HepG2 (cell line): ENCODE data around the gene ZNF581. TPM values are rescaled to one million over a fixed set of nuclear protein-coding genes. Genes with fewer than 3 reads are reported as not detected.

Experiments
- BRF2 ChIP-seq: sonication (generic); formaldehyde crosslinking; IDR thresholded peaks from 2 replicates; pipeline ENCODE4 v1.8.1; 2022; ENCODE audit warnings: mild to moderate bottlenecking, missing genetic modification reagents
- DDIT3 ChIP-seq: sonication (generic); formaldehyde crosslinking; IDR thresholded peaks from 2 replicates; pipeline ENCODE4 v1.4.0; 2020; ENCODE audit warnings: mild to moderate bottlenecking, missing genetic modification reagents
- HOXD1 ChIP-seq: sonication (generic); formaldehyde crosslinking; IDR thresholded peaks from 2 replicates; pipeline ENCODE4 v1.5.0; 2020; ENCODE audit warnings: missing genetic modification reagents
- JDP2 ChIP-seq: sonication (generic); formaldehyde crosslinking; IDR thresholded peaks from 2 replicates; pipeline ENCODE4 v1.8.1; 2022; ENCODE audit warnings: missing genetic modification reagents, borderline replicate concordance
- MBNL3 ChIP-seq: fragments of 250-450 bp; sonication (Bioruptor Pico); conservative IDR thresholded peaks from 2 replicates; pipeline ENCODE4 v1.8.0; 2022; ENCODE audit warnings: mild to moderate bottlenecking, inconsistent platforms
- NCOA5 ChIP-seq: sonication (generic); formaldehyde crosslinking; IDR thresholded peaks from 2 replicates; pipeline ENCODE4 v1.4.0; 2020; ENCODE audit warnings: missing genetic modification reagents
- NFIC ChIP-seq: IDR thresholded peaks from 2 replicates; pipeline ENCODE4 v1.6.1; 2012; ENCODE audit warnings: mild to moderate bottlenecking, low read length, inconsistent platforms
- NFYB ChIP-seq: sonication (generic); formaldehyde crosslinking; IDR thresholded peaks from 2 replicates; pipeline ENCODE4 v1.4.0; 2020; ENCODE audit warnings: missing genetic modification reagents
- PRMT3 ChIP-seq: sonication (generic); formaldehyde crosslinking; IDR thresholded peaks from 2 replicates; pipeline ENCODE4 v1.8.1; 2022; ENCODE audit warnings: low read depth, mild to moderate bottlenecking, moderate library complexity, missing genetic modification reagents, borderline replicate concordance
- PTBP1 ChIP-seq: fragments of 200-400 bp; formaldehyde crosslinking; IDR thresholded peaks from 2 replicates; pipeline ENCODE4 v1.6.1; 2018; ENCODE audit warnings: low read length, low read depth; ENCODE audit not compliant: poor library complexity, severe bottlenecking
- SAP130 ChIP-seq: IDR thresholded peaks from 2 replicates; pipeline ENCODE4 v1.6.1; 2016; ENCODE audit warnings: low read depth
- SIX1 ChIP-seq: sonication (generic); formaldehyde crosslinking; IDR thresholded peaks from 2 replicates; pipeline ENCODE4 v1.4.0; 2020; ENCODE audit warnings: missing genetic modification reagents, borderline replicate concordance
- SOX6 ChIP-seq, 2 experiments: fragments of 450-650 bp in 1 of 2; sonication (generic) in 1 of 2; formaldehyde crosslinking in 1 of 2; IDR thresholded peaks; 2 replicates each; pipeline versions ENCODE4 v1.4.0 to v1.6.1; 2017 to 2020; ENCODE audit warnings: antibody characterized with exemption in 1 of 2, mild to moderate bottlenecking in 1 of 2, missing genetic modification reagents in 1 of 2
- SP2 ChIP-seq: sonication (generic); formaldehyde crosslinking; IDR thresholded peaks from 2 replicates; pipeline ENCODE4 v1.5.1; 2020; ENCODE audit warnings: mild to moderate bottlenecking, missing genetic modification reagents
- U2AF2 ChIP-seq: fragments of 200-400 bp; formaldehyde crosslinking; IDR thresholded peaks from 2 replicates; pipeline ENCODE4 v1.6.1; 2017; ENCODE audit warnings: low read depth, mild to moderate bottlenecking, low read length
- ZBTB3 ChIP-seq: sonication (generic); formaldehyde crosslinking; IDR thresholded peaks from 2 replicates; pipeline ENCODE4 v1.4.0; 2020; ENCODE audit warnings: low read depth, mild to moderate bottlenecking, moderate library complexity, missing genetic modification reagents, borderline replicate concordance
- ZC3H4 ChIP-seq: sonication (generic); formaldehyde crosslinking; IDR thresholded peaks from 2 replicates; pipeline ENCODE4 v1.4.0; 2020; ENCODE audit warnings: missing genetic modification reagents, borderline replicate concordance
- ZNF260 ChIP-seq: sonication (generic); formaldehyde crosslinking; IDR thresholded peaks from 2 replicates; pipeline ENCODE4 v1.4.0; 2020; ENCODE audit warnings: missing genetic modification reagents, low read depth, mild to moderate bottlenecking, borderline replicate concordance
- ZNF263 ChIP-seq: sonication (generic); formaldehyde crosslinking; IDR thresholded peaks from 2 replicates; pipeline ENCODE4 v1.4.0; 2020; ENCODE audit warnings: missing genetic modification reagents
- ZNF3 ChIP-seq: IDR thresholded peaks from 2 replicates; pipeline ENCODE4 v1.7.0; 2017; ENCODE audit warnings: inconsistent platforms
- ZNF350 ChIP-seq: sonication (generic); formaldehyde crosslinking; IDR thresholded peaks from 2 replicates; pipeline ENCODE4 v1.4.0; 2020; ENCODE audit warnings: mild to moderate bottlenecking, low read depth, missing genetic modification reagents, borderline replicate concordance
- ZNF501 ChIP-seq: sonication (generic); formaldehyde crosslinking; IDR thresholded peaks from 2 replicates; pipeline ENCODE4 v1.5.1; 2020; ENCODE audit warnings: mild to moderate bottlenecking, moderate library complexity, missing genetic modification reagents
- ZNF780A ChIP-seq: sonication (generic); formaldehyde crosslinking; IDR thresholded peaks from 2 replicates; pipeline ENCODE4 v1.8.0; 2022; ENCODE audit warnings: mild to moderate bottlenecking, missing genetic modification reagents, moderate library complexity
- polyA plus RNA-seq, 8 experiments: library from polyadenylated mRNA; depleted of rRNA in 3 of 8; stranded (reverse) in 7 of 8; unstranded in 1 of 8; fragments of >200 nt; fragmentation: Illumina TruSeq in 4 of 8; extraction: Trizol in 4 of 8; gene quantifications; 2 replicates each; pipeline versions ENCODE4 v1.2.1 to v1.2.3, GENCODE V29; 2011 to 2016; ENCODE audit warnings: low read depth in 4 of 8, missing spikeins in 1 of 8, mixed read lengths in 1 of 8; ENCODE audit not compliant: insufficient read depth in 1 of 8
- total RNA-seq, 5 experiments: library from RNA; depleted of rRNA; stranded (reverse); fragments of >200 nt; fragmentation: Illumina TruSeq; extraction: Trizol; gene quantifications; 2 replicates each; pipeline ENCODE4 v1.2.3, GENCODE V29; 2016; ENCODE audit warnings: low read depth in 1 of 5
- TF ChIP-seq, protein P1 (sequence below): sonication (generic); formaldehyde crosslinking; IDR thresholded peaks from 2 replicates; pipeline ENCODE4 v1.4.0; 2020; ENCODE audit warnings: missing genetic modification reagents
- TF ChIP-seq, protein P2 (sequence below): IDR thresholded peaks from 2 replicates; pipeline ENCODE4 v1.6.1; 2016; ENCODE audit warnings: low read depth
- TF ChIP-seq, protein P3 (sequence below): sonication (generic); formaldehyde crosslinking; IDR thresholded peaks from 2 replicates; pipeline ENCODE4 v1.4.0; 2020; ENCODE audit warnings: missing genetic modification reagents

The ZNF581 gene
- total and polyA plus RNA-seq, 2 of the 13 experiments (the other 11 are each of a cell fraction or from before 2014, with no cell fraction given): 19.6 to 49.5 TPM

DNA sequence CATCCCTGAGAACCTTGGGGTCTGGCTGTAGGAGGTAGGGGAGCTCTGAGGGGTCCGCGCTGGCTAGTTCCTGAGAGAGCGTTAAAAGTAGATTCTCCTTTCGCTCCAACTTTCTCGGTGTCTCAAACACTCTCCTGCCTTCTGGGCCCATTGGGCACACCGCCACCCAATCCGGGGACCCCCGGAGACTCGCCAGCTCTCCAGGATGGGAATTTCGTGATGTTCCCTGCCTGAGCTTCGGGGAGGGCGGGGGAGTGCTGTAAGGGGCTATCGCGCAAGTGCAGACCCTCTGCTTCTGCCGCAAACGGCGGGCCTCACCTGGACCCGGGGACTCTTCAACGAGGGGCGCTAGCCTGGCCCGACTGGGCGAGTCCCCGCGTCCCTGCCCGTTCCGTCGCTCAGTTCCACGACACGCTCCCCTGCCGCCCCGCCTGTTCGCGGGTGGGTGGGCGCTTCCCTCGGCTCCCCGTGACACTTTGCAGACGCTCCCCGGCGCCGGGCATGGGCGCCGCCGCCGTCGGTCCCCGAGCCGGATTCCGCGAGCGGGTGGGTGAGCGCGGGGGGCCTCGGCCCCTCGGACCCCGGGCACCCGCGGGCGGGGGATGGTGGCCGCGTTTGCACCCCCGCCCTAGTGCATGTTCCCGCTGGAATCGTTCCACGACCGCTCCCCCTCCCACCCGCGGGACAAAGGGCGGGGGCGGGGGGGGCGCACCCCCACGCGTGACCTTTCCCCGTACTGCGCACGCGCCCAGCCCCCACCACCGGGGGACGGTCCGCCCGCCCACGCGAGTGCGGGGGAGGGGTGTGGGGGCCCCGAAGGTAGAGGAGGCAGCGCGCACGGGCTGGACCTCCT lies 4.5 kb downstream of the ZNF581 start, which contains the start of gene CCDC106 (continued):
- TF ChIP-seq, protein P1, sequence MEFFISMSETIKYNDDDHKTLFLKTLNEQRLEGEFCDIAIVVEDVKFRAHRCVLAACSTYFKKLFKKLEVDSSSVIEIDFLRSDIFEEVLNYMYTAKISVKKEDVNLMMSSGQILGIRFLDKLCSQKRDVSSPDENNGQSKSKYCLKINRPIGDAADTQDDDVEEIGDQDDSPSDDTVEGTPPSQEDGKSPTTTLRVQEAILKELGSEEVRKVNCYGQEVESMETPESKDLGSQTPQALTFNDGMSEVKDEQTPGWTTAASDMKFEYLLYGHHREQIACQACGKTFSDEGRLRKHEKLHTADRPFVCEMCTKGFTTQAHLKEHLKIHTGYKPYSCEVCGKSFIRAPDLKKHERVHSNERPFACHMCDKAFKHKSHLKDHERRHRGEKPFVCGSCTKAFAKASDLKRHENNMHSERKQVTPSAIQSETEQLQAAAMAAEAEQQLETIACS: 0 out of 2 replicates have a peak, but pooled peaks have one; percentile 10
- no peak for TF ChIP-seq ZC3H4 (CRISPR knock-in tag)
- no peak for TF ChIP-seq ZNF780A (CRISPR knock-in tag)
- no peak for TF ChIP-seq PTBP1
- no peak for TF ChIP-seq MBNL3 (CRISPR knock-in tag)
- no peak for TF ChIP-seq DDIT3 (CRISPR knock-in tag)
- no peak for TF ChIP-seq SOX6 (IDR thresholded peaks at IDR 0.05)
- TF ChIP-seq SOX6 (CRISPR knock-in tag; IDR thresholded peaks at IDR 0.05): no peak; the same call in none of the 2 replicates
- TF ChIP-seq NFIC: no peak
- no peak for TF ChIP-seq ZNF501
- TF ChIP-seq NCOA5 (CRISPR knock-in tag): no peak
- TF ChIP-seq BRF2 (CRISPR knock-in tag): no peak
- no peak for TF ChIP-seq JDP2 (CRISPR knock-in tag)
- TF ChIP-seq HOXD1 (CRISPR knock-in tag): no peak
- TF ChIP-seq U2AF2: no peak
- TF ChIP-seq, protein P2, sequence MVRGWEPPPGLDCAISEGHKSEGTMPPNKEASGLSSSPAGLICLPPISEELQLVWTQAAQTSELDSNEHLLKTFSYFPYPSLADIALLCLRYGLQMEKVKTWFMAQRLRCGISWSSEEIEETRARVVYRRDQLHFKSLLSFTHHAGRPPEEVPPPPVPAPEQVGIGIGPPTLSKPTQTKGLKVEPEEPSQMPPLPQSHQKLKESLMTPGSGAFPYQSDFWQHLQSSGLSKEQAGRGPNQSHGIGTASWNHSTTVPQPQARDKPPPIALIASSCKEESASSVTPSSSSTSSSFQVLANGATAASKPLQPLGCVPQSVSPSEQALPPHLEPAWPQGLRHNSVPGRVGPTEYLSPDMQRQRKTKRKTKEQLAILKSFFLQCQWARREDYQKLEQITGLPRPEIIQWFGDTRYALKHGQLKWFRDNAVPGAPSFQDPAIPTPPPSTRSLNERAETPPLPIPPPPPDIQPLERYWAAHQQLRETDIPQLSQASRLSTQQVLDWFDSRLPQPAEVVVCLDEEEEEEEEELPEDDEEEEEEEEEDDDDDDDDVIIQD (CRISPR knock-in tag): no peak
- no peak for TF ChIP-seq ZNF260
- no peak for TF ChIP-seq ZNF3 (CRISPR knock-in tag)
- no peak for TF ChIP-seq SIX1
- TF ChIP-seq NFYB (CRISPR knock-in tag): no peak
- peak; percentile 67 for TF ChIP-seq SAP130 (CRISPR knock-in tag)
- no peak for TF ChIP-seq SP2 (CRISPR knock-in tag)
- TF ChIP-seq ZNF350 (CRISPR knock-in tag): no peak
- TF ChIP-seq, protein P3, sequence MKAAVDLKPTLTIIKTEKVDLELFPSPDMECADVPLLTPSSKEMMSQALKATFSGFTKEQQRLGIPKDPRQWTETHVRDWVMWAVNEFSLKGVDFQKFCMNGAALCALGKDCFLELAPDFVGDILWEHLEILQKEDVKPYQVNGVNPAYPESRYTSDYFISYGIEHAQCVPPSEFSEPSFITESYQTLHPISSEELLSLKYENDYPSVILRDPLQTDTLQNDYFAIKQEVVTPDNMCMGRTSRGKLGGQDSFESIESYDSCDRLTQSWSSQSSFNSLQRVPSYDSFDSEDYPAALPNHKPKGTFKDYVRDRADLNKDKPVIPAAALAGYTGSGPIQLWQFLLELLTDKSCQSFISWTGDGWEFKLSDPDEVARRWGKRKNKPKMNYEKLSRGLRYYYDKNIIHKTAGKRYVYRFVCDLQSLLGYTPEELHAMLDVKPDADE (CRISPR knock-in tag): no peak
- no peak for TF ChIP-seq ZBTB3 (CRISPR knock-in tag)
- TF ChIP-seq ZNF263 (CRISPR knock-in tag): peak; percentile 8; the same call in 1 of the 2 replicates
- TF ChIP-seq PRMT3: no peak
